Lung (tissue), 12 donors: ENCODE data around the gene CLSTN2. TPM values are rescaled to one million over a fixed set of nuclear protein-coding genes. Genes with fewer than 3 reads are reported as not detected.

Experiments
- ATAC-seq: fragments of 200-7000 bp; cut with Tn5 transposase; one replicate; pipeline ENCODE4 v1.9.1; 2020; ENCODE audit warnings: moderate number of reproducible peaks; ENCODE audit not compliant: insufficient read depth, low FRiP score
- DNase-seq, 3 donors: peaks; one replicate each; pipeline ENCODE4 v3.0.0-alpha.2; 2013 to 2017
- H3K27ac ChIP-seq, 2 donors: one replicate each; pipeline ENCODE4 v1.5.1; 2013; ENCODE audit warnings: mild to moderate bottlenecking in 2 of 2, moderate library complexity in 2 of 2, control low read depth in 1 of 2, inconsistent platforms in 1 of 2, low read depth in 1 of 2, low read length in 1 of 2
- H3K27me3 ChIP-seq, 3 donors: one replicate each; pipeline ENCODE4 v1.5.1; 2013; ENCODE audit warnings: low read length in 2 of 3; ENCODE audit not compliant: control insufficient read depth in 3 of 3, insufficient read depth in 3 of 3
- H3K36me3 ChIP-seq, 4 donors: one replicate each; pipeline ENCODE4 v1.5.1; 2013; ENCODE audit warnings: low read length in 4 of 4, mild to moderate bottlenecking in 1 of 4, moderate library complexity in 1 of 4; ENCODE audit not compliant: control insufficient read depth in 4 of 4, insufficient read depth in 4 of 4
- H3K4me1 ChIP-seq, 5 donors: one replicate each; pipeline ENCODE4 v1.5.1; 2013; ENCODE audit warnings: low read length in 5 of 5, mild to moderate bottlenecking in 2 of 5, moderate library complexity in 1 of 5; ENCODE audit not compliant: control insufficient read depth in 5 of 5, insufficient read depth in 5 of 5
- H3K4me3 ChIP-seq: one replicate; pipeline ENCODE4 v1.5.1; 2013; ENCODE audit warnings: mild to moderate bottlenecking, control low read depth, moderate library complexity
- H3K9ac ChIP-seq, 2 donors: one replicate each; pipeline ENCODE4 v1.5.1; 2013; ENCODE audit warnings: low read length in 2 of 2, control low read depth in 1 of 2; ENCODE audit not compliant: insufficient read depth in 1 of 2
- H3K9me3 ChIP-seq, 4 donors: one replicate each; pipeline ENCODE4 v1.5.1; 2013; ENCODE audit warnings: low read length in 3 of 4, mild to moderate bottlenecking in 1 of 4, moderate library complexity in 1 of 4; ENCODE audit not compliant: control insufficient read depth in 4 of 4, insufficient read depth in 3 of 4
- WGBS, 2 donors: extraction: QIAGEN DNeasy Blood & Tissue Kit; methylation state at CpG; one replicate each; pipeline ENCODE4 v1.1.7; 2013; 5-methylcytosine and 5-hydroxymethylcytosine counted together
- polyA plus RNA-seq, 2 donors: library from polyadenylated mRNA; stranded (reverse); fragments of 200-250 nt; gene quantifications; one replicate each; pipeline ENCODE4 v1.2.1, GENCODE V29; 2013
- total RNA-seq, 2 donors: library from RNA; depleted of rRNA in 1 of 2; stranded (reverse); fragments of >200 nt in 1 of 2; gene quantifications; one replicate each; pipeline ENCODE4 v1.2.1, GENCODE V29; 2014 to 2021
- TF ChIP-seq, protein P1 (sequence below): IDR thresholded peaks from 2 replicates; pipeline ENCODE4 v1.5.1; 2012; ENCODE audit warnings: mild to moderate bottlenecking; ENCODE audit errors: control extremely low read depth, extremely low read depth
- donor health status: control.
- donor health status: control.
- donor health status: Bipolar disorder and iron deficiency.
- donor health status: healthy.
- donor health status: DM: yes; HTN: yes; CAD: no.

CLSTN2 gene
- total and polyA plus RNA-seq, 4 donors, result 0.07 to 2.4 (median 1.3) TPM

DNA sequence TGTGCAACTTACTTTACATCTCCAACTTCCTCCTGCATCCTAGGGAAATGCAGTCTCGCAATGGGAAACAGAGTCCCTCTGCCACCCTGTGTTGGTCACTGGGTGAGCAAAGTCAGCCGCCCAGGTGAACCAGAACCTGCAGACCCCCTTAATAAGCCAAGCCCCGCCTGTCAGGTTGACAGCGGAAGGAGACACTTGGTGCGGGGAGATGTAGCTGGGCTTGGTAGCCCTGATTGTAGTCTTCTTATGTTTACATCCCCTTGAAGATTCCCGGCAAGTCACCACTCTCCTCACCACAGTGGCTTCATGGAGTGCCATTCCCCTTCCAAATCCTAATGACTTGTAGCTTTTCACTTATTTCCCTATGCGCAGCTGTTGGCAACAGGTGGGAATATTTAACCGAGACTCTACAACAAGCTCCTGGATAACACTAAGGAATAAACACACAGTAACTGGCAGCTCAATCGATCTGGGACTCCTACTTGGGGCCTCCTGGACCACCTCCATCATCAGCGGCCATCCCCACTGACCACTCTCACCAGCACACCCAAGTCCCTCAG, 17.7 kb upstream of the CLSTN2 start:
- TF ChIP-seq, protein P1, sequence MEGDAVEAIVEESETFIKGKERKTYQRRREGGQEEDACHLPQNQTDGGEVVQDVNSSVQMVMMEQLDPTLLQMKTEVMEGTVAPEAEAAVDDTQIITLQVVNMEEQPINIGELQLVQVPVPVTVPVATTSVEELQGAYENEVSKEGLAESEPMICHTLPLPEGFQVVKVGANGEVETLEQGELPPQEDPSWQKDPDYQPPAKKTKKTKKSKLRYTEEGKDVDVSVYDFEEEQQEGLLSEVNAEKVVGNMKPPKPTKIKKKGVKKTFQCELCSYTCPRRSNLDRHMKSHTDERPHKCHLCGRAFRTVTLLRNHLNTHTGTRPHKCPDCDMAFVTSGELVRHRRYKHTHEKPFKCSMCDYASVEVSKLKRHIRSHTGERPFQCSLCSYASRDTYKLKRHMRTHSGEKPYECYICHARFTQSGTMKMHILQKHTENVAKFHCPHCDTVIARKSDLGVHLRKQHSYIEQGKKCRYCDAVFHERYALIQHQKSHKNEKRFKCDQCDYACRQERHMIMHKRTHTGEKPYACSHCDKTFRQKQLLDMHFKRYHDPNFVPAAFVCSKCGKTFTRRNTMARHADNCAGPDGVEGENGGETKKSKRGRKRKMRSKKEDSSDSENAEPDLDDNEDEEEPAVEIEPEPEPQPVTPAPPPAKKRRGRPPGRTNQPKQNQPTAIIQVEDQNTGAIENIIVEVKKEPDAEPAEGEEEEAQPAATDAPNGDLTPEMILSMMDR, result no peak
- Histone ChIP-seq H3K9me3 (no peaks in the 10 kb centered on the region), H3K36me3 (no peaks in the 10 kb centered on the region)

GRCh38 chr3:139928708-139929505, 6.1 kb upstream of the CLSTN2 start:
- Histone ChIP-seq H3K4me3 (no peak overlapping the region), H3K27ac (no peak overlapping the region), H3K36me3 (no peaks in the 10 kb centered on the region), H3K4me1 (no peaks in the 10 kb centered on the region), H3K9ac (no peak overlapping the region), H3K9me3 (peaks cover 0 to 3% (median 0%) of the 10 kb centered on the region in 4 donors), H3K27me3 (peaks cover 0 to 9% (median 2%) of the 10 kb centered on the region in 3 donors)
- TF ChIP-seq, protein P1, result no peak
- no peak for ATAC-seq
- 64 to 66% methylated on average over 4 of the region's 4 CpGs for WGBS, 2 donors
- no peak for DNase-seq

More for the DNA sequence above, 17.7 kb upstream of the CLSTN2 start:
- H3K4me3 ChIP-seq, result no peak overlapping the region
- no peak overlapping the region for H3K27ac ChIP-seq
- H3K9ac ChIP-seq, result no peak overlapping the region
- DNase-seq, result no peak
- no peaks in the 10 kb centered on the region for H3K4me1 ChIP-seq
- 90 to 92% methylated on average over 10 of the region's 10 CpGs for WGBS, 2 donors
- no peak for ATAC-seq
- peaks cover 0 to 2% (median 0%) of the 10 kb centered on the region in 3 donors for H3K27me3 ChIP-seq

- H3K36me3 ChIP-seq, result no peaks in the 10 kb centered on the region
- no peak overlapping the region for H3K27ac ChIP-seq
- WGBS, 2 donors, result 77 to 83% methylated on average over 1 of the region's 1 CpG
- peaks cover 2 to 11% (median 4%) of the 10 kb centered on the region in 3 donors for H3K27me3 ChIP-seq
- ATAC-seq (no peak), DNase-seq (no peak)
- H3K9me3 ChIP-seq, result peaks cover 0 to 3% (median 0%) of the 10 kb centered on the region in 4 donors
- TF ChIP-seq, protein P1, result no peak
- H3K4me3 ChIP-seq, result no peak overlapping the region
- no peak overlapping the region for H3K9ac ChIP-seq
- peaks cover 0 to 8% (median 0%) of the 10 kb centered on the region in 5 donors for H3K4me1 ChIP-seq
Measured at GRCh38 chr3:139930211-139930610, 4.8 kb upstream of the CLSTN2 start.
